K562 (cell line): ENCODE data around the gene DALRD3. TPM values are rescaled to one million over a fixed set of nuclear protein-coding genes. Genes with fewer than 3 reads are reported as not detected.

Experiments
- HSF4 ChIP-seq: fragments of 250-450 bp; sonication (Bioruptor Pico); IDR thresholded peaks from 2 replicates; pipeline ENCODE4 v2.1.2; 2022; ENCODE audit warnings: mild to moderate bottlenecking, moderate library complexity, borderline replicate concordance
- ILK ChIP-seq: fragments of 450-650 bp; IDR thresholded peaks from 2 replicates; pipeline ENCODE4 v1.6.1; 2016; ENCODE audit warnings: missing genetic modification characterization, low read depth, mild to moderate bottlenecking, missing compliant biosample characterization, moderate library complexity, borderline replicate concordance
- MED1 ChIP-seq: sonication (generic); formaldehyde crosslinking; IDR thresholded peaks from 2 replicates; pipeline ENCODE4 v1.8.1; 2023; ENCODE audit warnings: missing genetic modification reagents, borderline replicate concordance
- MEF2D ChIP-seq: conservative IDR thresholded peaks from 2 replicates; pipeline ENCODE4 v1.6.1; 2016; ENCODE audit warnings: low read depth, missing genetic modification characterization, missing compliant biosample characterization
- MTF1 ChIP-seq: fragments of 250-450 bp; sonication (Bioruptor Pico); IDR thresholded peaks from 2 replicates; pipeline ENCODE4 v1.9.0; 2021; ENCODE audit warnings: moderate library complexity, mild to moderate bottlenecking, inconsistent platforms, borderline replicate concordance
- YBX1 ChIP-seq: fragments of 450-650 bp; IDR thresholded peaks from 2 replicates; pipeline ENCODE4 v1.7.1; 2016; ENCODE audit warnings: mild to moderate bottlenecking
- polyA plus RNA-seq, 8 experiments: library from polyadenylated mRNA; depleted of rRNA in 4 of 8; stranded (reverse) in 5 of 8; unstranded in 3 of 8; fragments of >200 nt; fragmentation: Nextera tagmentation in 2 of 8; fragmentation: Illumina TruSeq in 1 of 8; extraction: Ambion mirVana in 2 of 8; extraction: Trizol in 1 of 8; gene quantifications; 2 replicates each; pipeline versions ENCODE4 v1.2.1 to v1.2.3, GENCODE V29; 2011 to 2014; ENCODE audit warnings: inconsistent platforms in 1 of 8, missing spikeins in 1 of 8
- total RNA-seq, 7 experiments: library from RNA; depleted of rRNA in 6 of 7; stranded (reverse); fragments of >200 nt in 6 of 7; fragmentation: Illumina TruSeq in 2 of 7; extraction: Trizol in 2 of 7; gene quantifications; 2 replicates each; pipeline versions ENCODE4 v1.2.1 to v1.2.3, GENCODE V29; 2011 to 2021; ENCODE audit warnings: low replicate concordance in 1 of 7
- TF ChIP-seq, protein P1 (sequence below): sonication (generic); formaldehyde crosslinking; IDR thresholded peaks from 2 replicates; pipeline ENCODE4 v1.8.0; 2022; ENCODE audit warnings: missing genetic modification reagents, mild to moderate bottlenecking, borderline replicate concordance
- TF ChIP-seq, protein P2 (sequence below): fragments of 450-650 bp; formaldehyde crosslinking; conservative IDR thresholded peaks from 2 replicates; pipeline ENCODE4 v1.4.0; 2022; ENCODE audit warnings: mild to moderate bottlenecking, missing genetic modification characterization
- TF ChIP-seq, protein P3 (sequence below), 2 experiments: fragments of 450-650 bp; IDR thresholded peaks; 2 replicates each; pipeline ENCODE4 v1.6.1; 2016
- TF ChIP-seq, protein P4 (sequence below), 2 experiments: fragments of 450-650 bp in 1 of 2; IDR thresholded peaks; 2 replicates each; pipeline ENCODE4 v1.6.1; 2011 to 2017; ENCODE audit warnings: low read depth in 2 of 2, antibody characterized with exemption in 1 of 2, borderline replicate concordance in 1 of 2, low read length in 1 of 2, mild to moderate bottlenecking in 1 of 2, mixed read lengths in 1 of 2; ENCODE audit not compliant: control insufficient read depth in 1 of 2
- TF ChIP-seq, protein P5 (sequence below): fragments of 450-650 bp; formaldehyde crosslinking; IDR thresholded peaks from 2 replicates; pipeline ENCODE4 v1.4.0; 2020; ENCODE audit warnings: mild to moderate bottlenecking, mixed read lengths
- TF ChIP-seq, protein P6 (sequence below): sonication (generic); formaldehyde crosslinking; IDR thresholded peaks from 2 replicates; pipeline ENCODE4 v1.8.1; 2022; ENCODE audit warnings: missing genetic modification reagents

Gene DALRD3
- total and polyA plus RNA-seq, 9 of the 15 experiments (the other 6 are each of a cell fraction or from before 2014, with no cell fraction given), result 6.6 to 31.3 (median 14.4) TPM

DNA sequence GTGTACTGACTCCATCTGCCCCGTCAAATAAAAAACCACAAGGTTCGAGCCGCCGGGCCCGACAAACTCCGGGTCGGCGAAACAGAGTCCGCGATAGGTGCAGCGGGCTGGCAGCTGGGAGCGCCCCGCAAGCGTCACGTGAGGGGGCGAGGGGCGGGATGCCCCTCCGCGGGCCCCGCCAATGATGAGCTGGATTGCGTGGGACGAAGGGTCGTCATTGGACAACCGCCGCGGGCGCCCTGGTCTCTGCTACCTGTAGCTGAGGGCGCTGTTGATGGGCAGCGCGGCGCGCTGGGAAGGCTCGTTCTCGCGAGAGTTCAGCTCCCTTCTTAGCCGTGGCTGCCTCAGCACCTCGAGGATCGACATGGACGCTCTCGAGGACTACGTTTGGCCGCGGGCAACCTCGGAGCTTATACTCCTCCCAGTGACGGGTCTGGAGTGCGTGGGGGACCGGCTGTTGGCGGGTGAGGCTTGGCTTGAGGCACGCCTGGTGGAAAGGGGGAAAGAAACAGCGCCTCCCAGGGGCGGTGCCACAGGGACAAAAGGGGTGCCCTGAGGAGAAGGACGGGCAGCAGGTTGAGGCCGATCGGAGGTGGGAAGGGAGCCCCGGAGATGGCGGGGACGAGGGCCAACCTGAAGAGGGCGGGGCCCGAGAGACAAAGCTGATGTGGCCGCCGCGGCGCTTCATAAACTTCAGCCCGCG lies 11.2 kb downstream of the DALRD3 start, which contains the start of gene WDR6 (continued):
- TF ChIP-seq, protein P1, sequence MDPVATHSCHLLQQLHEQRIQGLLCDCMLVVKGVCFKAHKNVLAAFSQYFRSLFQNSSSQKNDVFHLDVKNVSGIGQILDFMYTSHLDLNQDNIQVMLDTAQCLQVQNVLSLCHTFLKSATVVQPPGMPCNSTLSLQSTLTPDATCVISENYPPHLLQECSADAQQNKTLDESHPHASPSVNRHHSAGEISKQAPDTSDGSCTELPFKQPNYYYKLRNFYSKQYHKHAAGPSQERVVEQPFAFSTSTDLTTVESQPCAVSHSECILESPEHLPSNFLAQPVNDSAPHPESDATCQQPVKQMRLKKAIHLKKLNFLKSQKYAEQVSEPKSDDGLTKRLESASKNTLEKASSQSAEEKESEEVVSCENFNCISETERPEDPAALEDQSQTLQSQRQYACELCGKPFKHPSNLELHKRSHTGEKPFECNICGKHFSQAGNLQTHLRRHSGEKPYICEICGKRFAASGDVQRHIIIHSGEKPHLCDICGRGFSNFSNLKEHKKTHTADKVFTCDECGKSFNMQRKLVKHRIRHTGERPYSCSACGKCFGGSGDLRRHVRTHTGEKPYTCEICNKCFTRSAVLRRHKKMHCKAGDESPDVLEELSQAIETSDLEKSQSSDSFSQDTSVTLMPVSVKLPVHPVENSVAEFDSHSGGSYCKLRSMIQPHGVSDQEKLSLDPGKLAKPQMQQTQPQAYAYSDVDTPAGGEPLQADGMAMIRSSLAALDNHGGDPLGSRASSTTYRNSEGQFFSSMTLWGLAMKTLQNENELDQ, result no peak
- TF ChIP-seq, protein P2, sequence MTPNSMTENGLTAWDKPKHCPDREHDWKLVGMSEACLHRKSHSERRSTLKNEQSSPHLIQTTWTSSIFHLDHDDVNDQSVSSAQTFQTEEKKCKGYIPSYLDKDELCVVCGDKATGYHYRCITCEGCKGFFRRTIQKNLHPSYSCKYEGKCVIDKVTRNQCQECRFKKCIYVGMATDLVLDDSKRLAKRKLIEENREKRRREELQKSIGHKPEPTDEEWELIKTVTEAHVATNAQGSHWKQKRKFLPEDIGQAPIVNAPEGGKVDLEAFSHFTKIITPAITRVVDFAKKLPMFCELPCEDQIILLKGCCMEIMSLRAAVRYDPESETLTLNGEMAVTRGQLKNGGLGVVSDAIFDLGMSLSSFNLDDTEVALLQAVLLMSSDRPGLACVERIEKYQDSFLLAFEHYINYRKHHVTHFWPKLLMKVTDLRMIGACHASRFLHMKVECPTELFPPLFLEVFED (CRISPR knock-in tag), result no peak
- TF ChIP-seq, protein P3, sequence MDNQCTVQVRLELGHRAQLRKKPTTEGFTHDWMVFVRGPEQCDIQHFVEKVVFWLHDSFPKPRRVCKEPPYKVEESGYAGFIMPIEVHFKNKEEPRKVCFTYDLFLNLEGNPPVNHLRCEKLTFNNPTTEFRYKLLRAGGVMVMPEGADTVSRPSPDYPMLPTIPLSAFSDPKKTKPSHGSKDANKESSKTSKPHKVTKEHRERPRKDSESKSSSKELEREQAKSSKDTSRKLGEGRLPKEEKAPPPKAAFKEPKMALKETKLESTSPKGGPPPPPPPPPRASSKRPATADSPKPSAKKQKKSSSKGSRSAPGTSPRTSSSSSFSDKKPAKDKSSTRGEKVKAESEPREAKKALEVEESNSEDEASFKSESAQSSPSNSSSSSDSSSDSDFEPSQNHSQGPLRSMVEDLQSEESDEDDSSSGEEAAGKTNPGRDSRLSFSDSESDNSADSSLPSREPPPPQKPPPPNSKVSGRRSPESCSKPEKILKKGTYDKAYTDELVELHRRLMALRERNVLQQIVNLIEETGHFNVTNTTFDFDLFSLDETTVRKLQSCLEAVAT (IDR thresholded peaks at IDR 0.05), result peak in 1 of 2 experiments; percentile 24; a peak in 1 of 4 replicates
- TF ChIP-seq ILK (tag), result no peak
- no peak for TF ChIP-seq MEF2D (tag)
- TF ChIP-seq, protein P4, sequence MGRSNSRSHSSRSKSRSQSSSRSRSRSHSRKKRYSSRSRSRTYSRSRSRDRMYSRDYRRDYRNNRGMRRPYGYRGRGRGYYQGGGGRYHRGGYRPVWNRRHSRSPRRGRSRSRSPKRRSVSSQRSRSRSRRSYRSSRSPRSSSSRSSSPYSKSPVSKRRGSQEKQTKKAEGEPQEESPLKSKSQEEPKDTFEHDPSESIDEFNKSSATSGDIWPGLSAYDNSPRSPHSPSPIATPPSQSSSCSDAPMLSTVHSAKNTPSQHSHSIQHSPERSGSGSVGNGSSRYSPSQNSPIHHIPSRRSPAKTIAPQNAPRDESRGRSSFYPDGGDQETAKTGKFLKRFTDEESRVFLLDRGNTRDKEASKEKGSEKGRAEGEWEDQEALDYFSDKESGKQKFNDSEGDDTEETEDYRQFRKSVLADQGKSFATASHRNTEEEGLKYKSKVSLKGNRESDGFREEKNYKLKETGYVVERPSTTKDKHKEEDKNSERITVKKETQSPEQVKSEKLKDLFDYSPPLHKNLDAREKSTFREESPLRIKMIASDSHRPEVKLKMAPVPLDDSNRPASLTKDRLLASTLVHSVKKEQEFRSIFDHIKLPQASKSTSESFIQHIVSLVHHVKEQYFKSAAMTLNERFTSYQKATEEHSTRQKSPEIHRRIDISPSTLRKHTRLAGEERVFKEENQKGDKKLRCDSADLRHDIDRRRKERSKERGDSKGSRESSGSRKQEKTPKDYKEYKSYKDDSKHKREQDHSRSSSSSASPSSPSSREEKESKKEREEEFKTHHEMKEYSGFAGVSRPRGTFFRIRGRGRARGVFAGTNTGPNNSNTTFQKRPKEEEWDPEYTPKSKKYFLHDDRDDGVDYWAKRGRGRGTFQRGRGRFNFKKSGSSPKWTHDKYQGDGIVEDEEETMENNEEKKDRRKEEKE (IDR thresholded peaks at IDR 0.05; ENCODE audit: borderline replicate concordance in 1 of 2, control insufficient read depth in 1 of 2, low read depth in 2 of 2, low read length in 1 of 2), result no peak
- no peak for TF ChIP-seq MTF1 (CRISPR knock-in tag)
- TF ChIP-seq, protein P5, sequence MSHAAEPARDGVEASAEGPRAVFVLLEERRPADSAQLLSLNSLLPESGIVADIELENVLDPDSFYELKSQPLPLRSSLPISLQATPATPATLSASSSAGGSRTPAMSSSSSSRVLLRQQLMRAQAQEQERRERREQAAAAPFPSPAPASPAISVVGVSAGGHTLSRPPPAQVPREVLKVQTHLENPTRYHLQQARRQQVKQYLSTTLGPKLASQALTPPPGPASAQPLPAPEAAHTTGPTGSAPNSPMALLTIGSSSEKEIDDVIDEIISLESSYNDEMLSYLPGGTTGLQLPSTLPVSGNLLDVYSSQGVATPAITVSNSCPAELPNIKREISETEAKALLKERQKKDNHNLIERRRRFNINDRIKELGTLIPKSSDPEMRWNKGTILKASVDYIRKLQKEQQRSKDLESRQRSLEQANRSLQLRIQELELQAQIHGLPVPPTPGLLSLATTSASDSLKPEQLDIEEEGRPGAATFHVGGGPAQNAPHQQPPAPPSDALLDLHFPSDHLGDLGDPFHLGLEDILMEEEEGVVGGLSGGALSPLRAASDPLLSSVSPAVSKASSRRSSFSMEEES (CRISPR knock-in tag), result peak; percentile 91
- no peak for TF ChIP-seq MED1 (CRISPR knock-in tag)
- TF ChIP-seq YBX1, result no peak
- TF ChIP-seq, protein P6, sequence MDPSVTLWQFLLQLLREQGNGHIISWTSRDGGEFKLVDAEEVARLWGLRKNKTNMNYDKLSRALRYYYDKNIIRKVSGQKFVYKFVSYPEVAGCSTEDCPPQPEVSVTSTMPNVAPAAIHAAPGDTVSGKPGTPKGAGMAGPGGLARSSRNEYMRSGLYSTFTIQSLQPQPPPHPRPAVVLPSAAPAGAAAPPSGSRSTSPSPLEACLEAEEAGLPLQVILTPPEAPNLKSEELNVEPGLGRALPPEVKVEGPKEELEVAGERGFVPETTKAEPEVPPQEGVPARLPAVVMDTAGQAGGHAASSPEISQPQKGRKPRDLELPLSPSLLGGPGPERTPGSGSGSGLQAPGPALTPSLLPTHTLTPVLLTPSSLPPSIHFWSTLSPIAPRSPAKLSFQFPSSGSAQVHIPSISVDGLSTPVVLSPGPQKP (CRISPR knock-in tag), result no peak
- no peak for TF ChIP-seq HSF4 (CRISPR knock-in tag)
